GM12875 (cell line): ENCODE measurements around the gene MYH9.
"Not testable (repeated sequence)": the region's sequence is repeated elsewhere in the genome, so short reads cannot be mapped to it uniquely, and the experiment has no call there.

Source experiments
- H3K4me3 ChIP-seq: one replicate; pipeline ENCODE4 v1.5.1; 2011; ENCODE audit warnings: low read depth, low read length, control low read depth
- TF ChIP-seq, protein P1 (sequence below): IDR thresholded peaks from 2 replicates; pipeline ENCODE4 v1.5.1; 2011; ENCODE audit warnings: low read depth, mild to moderate bottlenecking, control low read depth, inconsistent platforms, low read length, moderate library complexity, borderline replicate concordance; ENCODE audit not compliant: insufficient read depth

Gene MYH9

GRCh38 chr22:36419177-36419911 is 31.6 kb upstream of the MYH9 start:
- TF ChIP-seq, protein P1, sequence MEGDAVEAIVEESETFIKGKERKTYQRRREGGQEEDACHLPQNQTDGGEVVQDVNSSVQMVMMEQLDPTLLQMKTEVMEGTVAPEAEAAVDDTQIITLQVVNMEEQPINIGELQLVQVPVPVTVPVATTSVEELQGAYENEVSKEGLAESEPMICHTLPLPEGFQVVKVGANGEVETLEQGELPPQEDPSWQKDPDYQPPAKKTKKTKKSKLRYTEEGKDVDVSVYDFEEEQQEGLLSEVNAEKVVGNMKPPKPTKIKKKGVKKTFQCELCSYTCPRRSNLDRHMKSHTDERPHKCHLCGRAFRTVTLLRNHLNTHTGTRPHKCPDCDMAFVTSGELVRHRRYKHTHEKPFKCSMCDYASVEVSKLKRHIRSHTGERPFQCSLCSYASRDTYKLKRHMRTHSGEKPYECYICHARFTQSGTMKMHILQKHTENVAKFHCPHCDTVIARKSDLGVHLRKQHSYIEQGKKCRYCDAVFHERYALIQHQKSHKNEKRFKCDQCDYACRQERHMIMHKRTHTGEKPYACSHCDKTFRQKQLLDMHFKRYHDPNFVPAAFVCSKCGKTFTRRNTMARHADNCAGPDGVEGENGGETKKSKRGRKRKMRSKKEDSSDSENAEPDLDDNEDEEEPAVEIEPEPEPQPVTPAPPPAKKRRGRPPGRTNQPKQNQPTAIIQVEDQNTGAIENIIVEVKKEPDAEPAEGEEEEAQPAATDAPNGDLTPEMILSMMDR: no peak
- H3K4me3 ChIP-seq: no peak overlapping the region

- H3K4me3 ChIP-seq: no peak overlapping the region
- TF ChIP-seq, protein P1: no peak
These were observed 29.5 kb upstream of the MYH9 start for GRCh38 chr22:36417281-36417686.

- no peak overlapping the region for H3K4me3 ChIP-seq
- TF ChIP-seq, protein P1: no peak
These were observed 27.8 kb upstream of the MYH9 start for GRCh38 chr22:36415415-36416168.

DNA sequence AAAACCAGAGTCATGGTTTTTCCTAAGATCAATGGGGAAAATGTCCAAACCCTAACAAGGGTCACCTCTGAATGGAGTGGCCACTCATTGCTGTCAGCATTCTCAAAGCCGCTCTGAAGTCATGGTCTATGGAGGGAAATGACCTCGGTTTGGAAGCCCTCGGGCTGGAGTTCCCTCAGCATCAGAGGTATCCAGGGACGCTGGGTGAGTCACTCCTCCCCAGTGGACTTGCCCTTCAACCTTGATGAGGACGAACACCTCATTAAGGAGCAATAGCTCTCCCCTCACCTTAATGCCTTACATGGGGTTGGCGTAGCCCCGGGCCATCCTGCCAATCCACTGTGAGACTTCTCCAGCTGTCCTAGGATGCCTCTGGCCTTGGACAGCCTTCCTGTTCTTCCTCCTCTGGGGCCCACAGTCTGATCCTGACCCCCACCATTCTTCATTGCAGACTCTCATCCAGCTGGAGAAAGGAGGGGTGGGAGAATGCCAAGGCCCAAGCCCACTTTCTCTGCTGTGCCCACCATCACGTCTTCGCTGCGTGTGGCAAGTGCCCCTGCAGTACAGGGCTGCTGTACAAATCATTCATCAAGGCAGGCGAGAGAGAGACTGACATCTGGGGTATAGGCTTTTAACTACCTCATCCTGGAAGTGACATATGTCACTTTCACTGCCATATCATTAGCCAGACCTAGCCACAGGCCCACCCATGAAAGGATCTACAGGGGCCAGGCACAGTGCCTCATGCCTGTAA is 25.4 kb upstream of the MYH9 start:
- TF ChIP-seq, protein P1: no peak

DNA sequence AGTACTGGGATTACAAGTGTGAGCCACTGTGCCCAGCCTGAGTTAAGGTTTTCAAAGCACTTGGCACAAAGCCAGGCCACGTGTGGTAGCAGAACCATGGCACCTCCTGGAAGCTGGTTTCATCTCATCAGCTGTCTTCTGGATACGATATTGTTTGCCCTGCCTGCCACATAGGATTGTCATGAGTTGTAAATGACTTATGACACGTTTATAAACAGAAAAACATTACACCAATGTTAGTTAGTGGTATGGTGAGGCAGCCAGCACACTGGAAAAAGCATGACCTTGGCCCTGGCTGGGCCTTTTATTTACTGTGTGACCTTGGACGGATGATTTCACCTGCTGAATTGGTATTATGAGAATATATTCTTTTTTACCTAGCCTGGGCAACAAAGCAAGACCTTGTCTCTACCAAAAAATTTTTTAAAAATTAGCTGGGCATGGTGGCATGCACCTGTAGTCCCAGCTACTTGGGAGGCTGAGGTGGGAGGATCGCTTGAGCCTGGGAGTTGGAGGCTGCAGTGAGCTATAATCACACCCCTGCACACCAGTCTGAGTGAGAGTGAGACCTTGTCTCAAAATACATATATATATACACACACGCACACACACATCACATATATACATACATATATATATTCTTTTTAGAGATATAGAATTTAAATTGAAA is 24.0 kb upstream of the MYH9 start:
- no peak overlapping the region for H3K4me3 ChIP-seq
- TF ChIP-seq, protein P1: no peak

More for the DNA sequence above, 25.4 kb upstream of the MYH9 start:
- no peak overlapping the region for H3K4me3 ChIP-seq

- no peak overlapping the region for H3K4me3 ChIP-seq
- TF ChIP-seq, protein P1: no peak
These were observed 22.4 kb upstream of the MYH9 start for GRCh38 chr22:36409911-36410756.

DNA sequence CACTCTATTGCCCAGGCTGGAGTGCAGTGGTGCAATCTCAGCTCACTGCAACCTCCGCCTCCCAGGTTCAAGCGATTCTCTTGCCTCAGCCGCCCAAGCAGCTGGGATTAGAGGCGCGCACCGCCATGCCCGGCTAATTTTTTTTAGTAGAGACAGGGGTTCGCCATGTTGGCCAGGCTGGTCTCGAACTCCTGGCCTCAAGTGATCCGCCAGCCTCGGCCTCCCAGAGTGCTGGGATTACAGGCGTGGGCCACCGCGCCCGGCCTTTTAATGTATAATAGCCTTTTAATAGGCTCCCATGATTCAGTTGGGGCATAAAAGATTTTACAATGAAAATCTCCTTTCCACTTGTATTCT is 21.8 kb upstream of the MYH9 start:
- H3K4me3 ChIP-seq: not testable (repeated sequence)
